ENCODE results near the gene PSD.

The PSD gene

DNA sequence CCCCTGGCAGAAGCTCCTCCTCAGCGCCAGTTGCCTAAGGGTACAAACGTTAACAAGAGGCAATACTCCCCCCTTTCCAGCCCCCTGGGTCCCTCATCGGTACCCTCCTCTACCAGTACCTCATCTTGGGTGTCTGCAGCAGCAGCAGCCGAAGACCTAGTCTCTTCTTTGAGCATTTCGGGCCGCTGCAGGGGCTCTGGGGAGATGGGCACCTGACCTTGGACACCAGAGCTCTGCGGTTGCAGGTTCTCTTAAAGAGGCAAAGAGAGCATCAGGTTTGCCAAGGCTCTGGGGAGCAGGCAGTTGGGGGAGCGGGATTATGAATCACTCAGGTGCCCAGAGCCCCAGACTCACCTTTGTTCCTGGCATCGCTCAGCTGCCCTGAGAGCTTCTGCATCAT, 5.6 kb upstream of the PSD start:
- Histone ChIP-seq H3K4me3 (replicated peaks; ENCODE audit: insufficient read depth, low read length) (no peak overlapping the region), H3K27me3 (ENCODE audit: insufficient read depth, poor library complexity, severe bottlenecking) (no peaks in the 10 kb centered on the region), H3K27ac (replicated peaks) (no peak overlapping the region)
- no peak for TF ChIP-seq POLR2AphosphoS5 (IDR thresholded peaks at IDR 0.05; ENCODE audit: low read depth)
- TF ChIP-seq, protein P1, sequence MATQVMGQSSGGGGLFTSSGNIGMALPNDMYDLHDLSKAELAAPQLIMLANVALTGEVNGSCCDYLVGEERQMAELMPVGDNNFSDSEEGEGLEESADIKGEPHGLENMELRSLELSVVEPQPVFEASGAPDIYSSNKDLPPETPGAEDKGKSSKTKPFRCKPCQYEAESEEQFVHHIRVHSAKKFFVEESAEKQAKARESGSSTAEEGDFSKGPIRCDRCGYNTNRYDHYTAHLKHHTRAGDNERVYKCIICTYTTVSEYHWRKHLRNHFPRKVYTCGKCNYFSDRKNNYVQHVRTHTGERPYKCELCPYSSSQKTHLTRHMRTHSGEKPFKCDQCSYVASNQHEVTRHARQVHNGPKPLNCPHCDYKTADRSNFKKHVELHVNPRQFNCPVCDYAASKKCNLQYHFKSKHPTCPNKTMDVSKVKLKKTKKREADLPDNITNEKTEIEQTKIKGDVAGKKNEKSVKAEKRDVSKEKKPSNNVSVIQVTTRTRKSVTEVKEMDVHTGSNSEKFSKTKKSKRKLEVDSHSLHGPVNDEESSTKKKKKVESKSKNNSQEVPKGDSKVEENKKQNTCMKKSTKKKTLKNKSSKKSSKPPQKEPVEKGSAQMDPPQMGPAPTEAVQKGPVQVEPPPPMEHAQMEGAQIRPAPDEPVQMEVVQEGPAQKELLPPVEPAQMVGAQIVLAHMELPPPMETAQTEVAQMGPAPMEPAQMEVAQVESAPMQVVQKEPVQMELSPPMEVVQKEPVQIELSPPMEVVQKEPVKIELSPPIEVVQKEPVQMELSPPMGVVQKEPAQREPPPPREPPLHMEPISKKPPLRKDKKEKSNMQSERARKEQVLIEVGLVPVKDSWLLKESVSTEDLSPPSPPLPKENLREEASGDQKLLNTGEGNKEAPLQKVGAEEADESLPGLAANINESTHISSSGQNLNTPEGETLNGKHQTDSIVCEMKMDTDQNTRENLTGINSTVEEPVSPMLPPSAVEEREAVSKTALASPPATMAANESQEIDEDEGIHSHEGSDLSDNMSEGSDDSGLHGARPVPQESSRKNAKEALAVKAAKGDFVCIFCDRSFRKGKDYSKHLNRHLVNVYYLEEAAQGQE (IDR thresholded peaks at IDR 0.05; ENCODE audit: insufficient replicate concordance, low read depth), result no peak
- no peak for TF ChIP-seq SPI1 (IDR thresholded peaks at IDR 0.05; ENCODE audit: borderline replicate concordance, low read depth)
- no peak for TF ChIP-seq GABPA (IDR thresholded peaks at IDR 0.05; ENCODE audit: low read depth)
- TF ChIP-seq, protein P2, sequence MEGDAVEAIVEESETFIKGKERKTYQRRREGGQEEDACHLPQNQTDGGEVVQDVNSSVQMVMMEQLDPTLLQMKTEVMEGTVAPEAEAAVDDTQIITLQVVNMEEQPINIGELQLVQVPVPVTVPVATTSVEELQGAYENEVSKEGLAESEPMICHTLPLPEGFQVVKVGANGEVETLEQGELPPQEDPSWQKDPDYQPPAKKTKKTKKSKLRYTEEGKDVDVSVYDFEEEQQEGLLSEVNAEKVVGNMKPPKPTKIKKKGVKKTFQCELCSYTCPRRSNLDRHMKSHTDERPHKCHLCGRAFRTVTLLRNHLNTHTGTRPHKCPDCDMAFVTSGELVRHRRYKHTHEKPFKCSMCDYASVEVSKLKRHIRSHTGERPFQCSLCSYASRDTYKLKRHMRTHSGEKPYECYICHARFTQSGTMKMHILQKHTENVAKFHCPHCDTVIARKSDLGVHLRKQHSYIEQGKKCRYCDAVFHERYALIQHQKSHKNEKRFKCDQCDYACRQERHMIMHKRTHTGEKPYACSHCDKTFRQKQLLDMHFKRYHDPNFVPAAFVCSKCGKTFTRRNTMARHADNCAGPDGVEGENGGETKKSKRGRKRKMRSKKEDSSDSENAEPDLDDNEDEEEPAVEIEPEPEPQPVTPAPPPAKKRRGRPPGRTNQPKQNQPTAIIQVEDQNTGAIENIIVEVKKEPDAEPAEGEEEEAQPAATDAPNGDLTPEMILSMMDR (IDR thresholded peaks at IDR 0.05; ENCODE audit: insufficient read depth, low read length), result no peak
- DNase-seq (ENCODE audit: low read depth in 1 of 2, low spot score in 1 of 2), result no peak

DNA sequence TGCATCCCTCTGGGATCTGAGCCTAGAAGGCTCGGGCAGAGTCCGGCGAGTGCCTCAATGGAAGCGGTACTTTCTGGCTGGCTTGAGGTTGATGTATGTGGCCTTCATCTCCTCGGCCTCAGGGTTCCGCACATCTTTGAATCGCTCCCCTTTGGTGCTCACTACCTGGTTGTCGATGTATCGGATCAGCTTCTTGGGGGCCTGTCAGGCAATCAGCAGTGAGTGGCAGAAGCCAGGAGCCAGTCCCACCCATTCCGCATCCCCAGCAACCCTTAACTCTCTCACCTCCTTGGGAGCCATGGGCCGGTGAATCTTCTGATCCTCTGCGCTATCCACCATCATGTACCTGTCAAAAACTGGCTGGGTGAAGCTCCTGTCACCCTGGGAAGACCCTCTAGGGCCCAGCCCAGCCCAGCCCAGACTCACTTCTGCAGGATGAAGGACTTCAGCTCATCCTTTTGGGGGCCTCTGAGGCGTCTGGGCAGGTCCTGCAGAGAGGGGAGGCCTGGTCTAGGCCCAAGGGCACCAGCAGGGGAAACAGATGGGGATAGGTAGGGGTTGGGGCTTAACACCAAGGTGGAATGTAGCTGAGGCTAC, 4.9 kb upstream of the PSD start:
- TF ChIP-seq GABPA (IDR thresholded peaks at IDR 0.05; ENCODE audit: low read depth) (no peak), SPI1 (IDR thresholded peaks at IDR 0.05; ENCODE audit: borderline replicate concordance, low read depth) (no peak), POLR2AphosphoS5 (IDR thresholded peaks at IDR 0.05; ENCODE audit: low read depth) (no peak)
- TF ChIP-seq, protein P1 (IDR thresholded peaks at IDR 0.05; ENCODE audit: insufficient replicate concordance, low read depth), result no peak
- TF ChIP-seq, protein P2 (IDR thresholded peaks at IDR 0.05; ENCODE audit: insufficient read depth, low read length), result no peak
- DNase-seq (ENCODE audit: low read depth in 1 of 2, low spot score in 1 of 2), result no peak
- Histone ChIP-seq H3K27me3 (ENCODE audit: insufficient read depth, poor library complexity, severe bottlenecking) (peaks cover 4% of the 10 kb centered on the region), H3K27ac (replicated peaks) (no peak overlapping the region), H3K4me3 (replicated peaks; ENCODE audit: insufficient read depth, low read length) (no peak overlapping the region)

DNA sequence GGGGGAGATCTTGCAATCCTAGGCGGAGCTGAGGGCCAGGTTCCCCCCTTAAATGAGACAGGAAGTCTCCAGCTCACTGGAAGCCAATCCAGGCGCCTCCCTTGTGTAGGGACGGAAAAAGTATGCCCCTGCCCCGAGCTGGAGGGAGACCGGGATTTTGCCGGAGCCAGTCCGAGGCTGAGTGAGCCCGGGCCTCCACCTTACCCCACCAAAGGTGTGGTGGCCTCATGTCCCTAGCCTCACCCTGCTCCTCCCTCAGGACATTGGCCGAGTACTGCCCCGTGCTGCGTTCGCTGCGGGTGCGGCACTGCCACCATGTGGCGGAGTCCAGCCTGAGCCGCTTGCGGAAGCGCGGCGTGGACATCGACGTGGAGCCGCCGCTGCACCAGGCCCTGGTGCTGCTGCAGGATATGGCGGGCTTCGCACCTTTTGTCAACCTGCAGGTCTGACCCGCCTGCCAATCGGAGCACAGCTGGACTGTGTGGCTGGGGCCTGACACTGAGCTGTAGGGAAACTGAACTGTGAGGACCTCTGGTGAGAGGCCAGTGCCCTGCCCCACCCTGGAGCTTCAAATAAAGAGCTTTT, 4.1 kb upstream of the PSD start:
- peak; percentile 73 to 82 for DNase-seq (ENCODE audit: low read depth in 1 of 2, low spot score in 1 of 2)
- H3K27ac ChIP-seq (replicated peaks), result peak overlapping the region; percentile 82
- peaks cover 8% of the 10 kb centered on the region for H3K27me3 ChIP-seq (ENCODE audit: insufficient read depth, poor library complexity, severe bottlenecking)
- TF ChIP-seq, protein P2 (IDR thresholded peaks at IDR 0.05; ENCODE audit: insufficient read depth, low read length), result peak; percentile 84
- TF ChIP-seq, protein P1 (IDR thresholded peaks at IDR 0.05; ENCODE audit: insufficient replicate concordance, low read depth), result peak; percentile 56
- peak; percentile 66 for TF ChIP-seq POLR2AphosphoS5 (IDR thresholded peaks at IDR 0.05; ENCODE audit: low read depth)
- no peak for TF ChIP-seq GABPA (IDR thresholded peaks at IDR 0.05; ENCODE audit: low read depth)
- no peak for TF ChIP-seq SPI1 (IDR thresholded peaks at IDR 0.05; ENCODE audit: borderline replicate concordance, low read depth)
- peak overlapping the region; percentile 99 for H3K4me3 ChIP-seq (replicated peaks; ENCODE audit: insufficient read depth, low read length)
